Mucosa of gallbladder (tissue), 1 donor: Measurements from ENCODE around the gene CYP2B6. TPM values are rescaled to one million over a fixed set of nuclear protein-coding genes. Genes with fewer than 3 reads are reported as not detected.
A peak's percentile ranks its signal among the peaks of the same experiment; 100 is the strongest.
"Not testable (repeated sequence)": the region's sequence is repeated elsewhere in the genome, so short reads cannot be mapped to it uniquely, and the experiment has no call there.

ENCODE experiments used
- DNase-seq: peaks from one replicate; pipeline ENCODE4 v3.0.0-alpha.2; 2020; ENCODE audit warnings: low spot score
- total RNA-seq: library from RNA; stranded (reverse); gene quantifications from one replicate; pipeline ENCODE4 v1.2.1, GENCODE V29; 2021
- donor health status: DM: no; HTN: no; CAD: no.

CYP2B6 gene
- total RNA-seq: 16.4 TPM

GRCh38 chr19:40990972-40991381 lies at the start of gene CYP2B6:
Gene CYP2B6 (plus strand): TSS chr19:40991282. CDS start chr19:40991306, 24 bp downstream.
- peak; percentile 47 for DNase-seq

- DNase-seq: no peak
Measured at GRCh38 chr19:40941481-40942219, 49.4 kb upstream of the CYP2B6 start.

- no peak for DNase-seq
Measured at GRCh38 chr19:40945645-40946044, 45.4 kb upstream of the CYP2B6 start.

GRCh38 chr19:40947114-40947513 lies 44.0 kb upstream of the CYP2B6 start:
- DNase-seq: no peak

DNA sequence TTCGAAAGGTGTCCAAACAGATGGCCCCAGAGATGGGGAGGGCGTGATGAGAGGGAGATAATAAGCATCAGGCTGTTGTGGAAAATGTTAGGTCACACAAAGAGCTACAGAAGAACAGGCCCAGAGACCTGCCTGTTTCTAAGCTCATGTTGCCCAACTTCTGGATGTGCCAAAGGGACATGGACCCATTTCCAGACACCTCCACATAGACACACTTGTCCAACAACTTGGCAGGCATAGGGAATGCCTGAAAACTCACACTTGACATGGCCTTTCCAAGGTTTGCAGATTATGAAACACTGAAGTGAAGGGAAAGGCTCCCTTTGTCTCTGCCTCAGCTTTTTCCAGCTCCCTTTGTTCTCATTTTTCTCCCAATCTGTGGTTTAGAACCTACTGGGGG lies 43.5 kb upstream of the CYP2B6 start:
- DNase-seq: no peak

DNA sequence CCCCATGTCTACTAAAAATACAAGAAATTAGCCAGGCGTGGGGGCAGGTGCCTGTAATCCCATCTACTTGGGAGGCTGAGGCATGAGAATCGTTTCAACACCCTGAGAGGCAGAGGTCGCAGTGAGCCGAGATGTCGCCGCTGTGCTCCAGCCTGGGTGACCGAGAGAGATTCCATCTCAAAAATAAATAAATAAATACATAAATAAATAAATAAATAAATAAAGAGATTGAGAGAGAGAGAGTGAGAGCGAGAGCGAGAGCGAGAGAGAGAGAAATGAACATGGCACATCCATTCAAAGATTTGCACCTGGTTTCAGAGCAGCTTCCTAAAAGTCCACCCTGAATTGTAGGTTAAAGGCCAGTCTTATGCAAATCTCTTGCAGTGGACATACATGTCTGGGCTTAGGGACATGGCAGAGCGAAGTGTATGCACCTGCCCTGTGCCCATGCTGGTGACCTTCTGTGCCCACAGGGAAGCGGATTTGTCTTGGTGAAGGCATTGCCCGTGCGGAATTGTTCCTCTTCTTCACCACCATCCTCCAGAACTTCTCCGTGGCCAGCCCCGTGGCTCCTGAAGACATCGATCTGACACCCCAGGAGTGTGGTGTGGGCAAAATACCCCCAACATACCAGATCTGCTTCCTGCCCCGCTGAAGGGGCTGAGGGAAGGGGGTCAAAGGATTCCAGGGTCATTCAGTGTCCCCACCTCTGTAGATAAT lies 42.3 kb upstream of the CYP2B6 start:
- no peak for DNase-seq

DNA sequence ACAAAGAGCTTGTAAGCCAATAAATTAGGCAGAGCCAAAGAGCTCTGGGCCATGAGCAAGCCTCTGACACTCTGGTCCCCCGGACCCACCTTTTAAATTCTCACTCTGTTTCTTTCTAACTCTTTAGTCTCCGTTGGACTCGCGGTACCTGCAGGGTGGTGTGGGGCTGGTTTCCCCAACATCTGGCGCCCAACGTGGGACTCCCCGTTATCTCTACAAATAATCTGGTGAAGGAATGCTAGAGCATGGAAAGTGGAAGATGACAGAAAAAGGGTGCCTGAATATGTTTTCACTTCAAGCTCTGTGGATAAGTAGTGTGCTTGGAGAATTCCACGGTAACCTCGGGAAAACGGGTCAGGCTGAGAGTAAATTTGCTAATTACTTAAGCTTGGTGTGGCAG lies 36.5 kb upstream of the CYP2B6 start:
- DNase-seq: no peak

DNA sequence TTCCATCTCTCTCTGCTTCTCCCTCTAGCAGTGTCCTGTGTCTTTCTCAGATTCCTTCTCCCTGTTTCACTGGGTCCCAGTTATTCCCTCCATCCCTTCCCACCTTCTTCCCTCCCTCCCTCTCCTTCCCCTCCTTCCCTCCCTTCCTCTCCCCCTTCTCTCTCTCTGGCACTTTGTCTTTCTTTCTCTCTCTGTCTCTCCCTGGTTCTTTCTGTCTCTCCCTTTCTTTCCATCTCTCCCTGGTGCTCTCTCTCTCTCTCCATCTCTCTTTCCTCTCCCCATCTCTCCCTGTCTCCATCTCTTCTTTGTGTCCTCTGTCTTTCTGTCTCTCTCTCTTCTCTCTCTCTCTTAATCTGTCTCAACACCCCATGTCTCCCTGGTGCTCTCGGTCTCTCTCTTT lies 31.7 kb upstream of the CYP2B6 start:
- DNase-seq: no peak

DNA sequence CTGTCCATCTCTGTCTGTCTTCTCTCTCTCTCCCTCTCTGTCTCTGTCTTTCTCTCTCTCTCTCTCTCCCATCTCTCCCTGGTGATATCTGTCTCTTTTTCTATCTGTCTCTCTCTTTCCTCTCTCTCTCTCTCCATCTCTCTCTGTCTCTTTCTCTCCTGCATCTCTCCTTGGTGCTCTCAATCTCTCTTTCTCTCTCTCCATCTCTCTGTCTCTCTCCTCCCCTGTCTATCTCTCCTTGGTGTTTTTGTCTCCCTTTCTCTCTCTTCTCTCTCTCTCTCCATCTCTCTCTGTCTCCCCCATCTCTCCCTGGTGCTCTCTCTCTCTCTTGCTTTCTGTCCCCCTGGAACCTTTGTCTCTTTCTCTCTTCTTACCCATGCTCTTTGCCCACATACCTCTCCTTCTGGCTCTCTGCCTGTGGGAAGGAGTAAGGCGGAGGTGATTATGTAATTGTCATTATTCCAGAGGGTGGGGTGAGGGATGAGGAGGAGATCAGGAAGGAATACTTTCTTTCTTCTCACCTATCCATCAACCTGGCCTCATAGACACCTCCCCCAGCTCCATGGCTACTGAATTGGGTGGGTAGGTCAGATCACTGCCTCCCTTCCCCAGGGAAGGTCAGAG lies 30.9 kb upstream of the CYP2B6 start:
- DNase-seq: peak; percentile 26

DNA sequence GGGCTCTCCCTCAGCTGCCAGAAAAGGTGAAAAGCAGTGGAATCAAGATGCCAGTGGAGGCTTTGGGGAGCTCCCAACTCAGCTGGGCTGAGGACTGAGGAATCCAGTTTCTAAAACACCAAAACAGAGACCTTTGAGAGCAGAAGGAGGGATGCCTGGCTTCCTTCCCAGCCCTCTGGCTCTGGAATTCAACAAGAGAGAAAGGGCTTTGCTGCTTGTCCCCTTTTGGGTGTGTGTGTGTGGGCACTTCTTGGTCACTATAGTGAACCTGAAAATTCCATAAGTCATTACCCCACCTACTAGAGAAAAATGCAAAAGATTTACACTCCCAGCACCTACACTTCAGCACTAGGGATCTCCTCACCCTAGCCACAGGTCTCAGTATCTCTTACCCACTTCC lies 30.3 kb upstream of the CYP2B6 start:
- DNase-seq: no peak

DNA sequence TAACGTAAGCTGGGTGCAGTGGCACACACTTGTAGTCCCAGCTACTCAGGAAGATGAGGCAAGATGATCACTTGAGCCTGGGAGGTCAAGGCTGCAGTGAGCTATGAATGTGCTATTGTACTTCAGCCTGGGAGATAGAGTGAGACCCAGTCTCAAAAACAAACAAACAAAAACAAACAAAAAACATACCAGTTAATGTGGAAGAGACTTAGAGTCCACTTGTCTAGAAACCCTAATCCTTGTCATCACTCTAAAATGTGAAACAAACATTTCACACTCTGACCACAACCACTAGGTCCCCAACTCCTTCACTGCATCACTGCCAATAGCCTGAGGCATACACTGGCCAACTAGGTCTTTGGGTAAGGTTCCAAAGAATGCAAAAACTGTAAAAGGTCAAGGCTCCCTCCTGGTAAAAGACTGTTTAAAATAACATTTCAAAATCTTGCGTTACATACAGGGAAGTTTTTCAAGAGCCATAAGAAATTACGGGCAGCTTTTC lies 28.6 kb upstream of the CYP2B6 start:
- no peak for DNase-seq

DNA sequence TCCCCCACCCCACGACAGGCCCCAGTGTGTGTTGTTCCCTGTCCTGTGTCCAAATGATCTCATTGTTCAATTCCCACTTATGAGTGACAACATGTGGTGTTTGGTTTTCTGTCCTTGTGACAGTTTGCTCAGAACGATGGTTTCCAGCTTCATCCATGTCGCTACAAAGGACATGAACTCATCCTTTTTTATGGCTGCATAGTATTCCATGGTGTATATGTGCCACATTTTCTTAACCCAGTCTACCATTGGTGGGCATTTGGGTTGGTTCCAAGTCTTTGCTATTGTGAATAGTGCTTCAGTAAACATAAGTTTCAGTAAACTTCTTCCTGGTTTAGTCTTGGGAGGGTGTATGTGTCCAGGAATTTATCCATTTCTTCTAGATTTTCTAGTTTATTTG lies 26.7 kb upstream of the CYP2B6 start:
- DNase-seq: not testable (repeated sequence)

DNA sequence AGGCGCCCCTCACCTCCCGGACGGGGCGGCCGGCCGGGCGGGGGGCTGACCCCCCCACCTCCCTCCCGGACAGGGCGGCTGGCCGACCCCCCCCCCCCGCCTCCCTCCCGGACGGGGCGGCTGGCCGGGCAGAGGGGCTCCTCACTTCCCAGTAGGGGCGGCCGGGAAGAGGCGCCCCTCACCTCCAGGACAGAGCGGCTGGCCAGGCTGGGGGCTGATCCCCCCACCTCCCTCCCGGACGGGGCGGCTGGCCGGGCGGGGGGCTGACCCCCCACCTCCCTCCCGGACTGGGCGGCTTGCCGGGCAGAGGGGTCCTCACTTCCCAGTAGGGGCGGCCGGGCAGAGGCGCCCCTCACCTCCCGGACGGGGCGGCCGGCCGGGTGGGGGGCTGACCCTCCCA lies 25.7 kb upstream of the CYP2B6 start:
- not testable (repeated sequence) for DNase-seq

GRCh38 chr19:40966591-40966990 lies 24.5 kb upstream of the CYP2B6 start:
- not testable (repeated sequence) for DNase-seq

DNA sequence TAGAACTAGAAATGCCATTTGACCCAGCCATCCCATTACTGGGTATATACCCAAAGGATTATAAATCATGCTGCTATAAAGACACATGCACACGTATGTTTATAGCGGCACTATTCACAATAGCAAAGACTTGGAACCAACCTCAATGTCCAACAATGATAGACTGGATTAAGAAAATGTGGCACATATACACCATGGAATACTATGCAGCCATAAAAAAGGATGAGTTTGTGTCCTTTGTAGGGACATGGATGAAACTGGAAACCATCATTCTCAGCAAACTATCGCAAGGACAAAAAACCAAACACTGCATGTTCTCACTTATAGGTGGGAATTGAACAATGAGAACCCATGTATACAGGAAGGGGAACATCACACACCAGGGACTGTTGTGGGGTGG lies 23.0 kb upstream of the CYP2B6 start:
- not testable (repeated sequence) for DNase-seq

DNA sequence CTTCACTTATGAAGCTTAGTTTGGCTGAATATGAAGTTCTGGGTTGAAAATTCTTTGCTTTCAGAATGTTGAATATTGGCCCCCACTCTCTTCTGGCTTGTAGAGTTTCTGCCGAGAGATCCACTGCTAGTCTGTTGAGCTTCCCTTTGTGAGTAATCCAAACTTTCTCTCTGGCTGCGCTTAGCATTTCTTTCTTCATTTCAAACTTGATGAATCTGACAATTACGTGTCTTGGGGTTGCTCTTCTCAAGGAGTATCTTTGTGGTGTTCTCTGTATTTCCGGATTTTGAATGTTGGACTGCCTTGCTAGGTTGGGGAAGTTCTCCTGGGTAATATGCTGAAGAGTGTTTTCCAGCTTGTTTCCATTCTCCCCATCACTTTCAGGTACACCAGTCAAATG lies 21.4 kb upstream of the CYP2B6 start:
- DNase-seq: not testable (repeated sequence)

DNA sequence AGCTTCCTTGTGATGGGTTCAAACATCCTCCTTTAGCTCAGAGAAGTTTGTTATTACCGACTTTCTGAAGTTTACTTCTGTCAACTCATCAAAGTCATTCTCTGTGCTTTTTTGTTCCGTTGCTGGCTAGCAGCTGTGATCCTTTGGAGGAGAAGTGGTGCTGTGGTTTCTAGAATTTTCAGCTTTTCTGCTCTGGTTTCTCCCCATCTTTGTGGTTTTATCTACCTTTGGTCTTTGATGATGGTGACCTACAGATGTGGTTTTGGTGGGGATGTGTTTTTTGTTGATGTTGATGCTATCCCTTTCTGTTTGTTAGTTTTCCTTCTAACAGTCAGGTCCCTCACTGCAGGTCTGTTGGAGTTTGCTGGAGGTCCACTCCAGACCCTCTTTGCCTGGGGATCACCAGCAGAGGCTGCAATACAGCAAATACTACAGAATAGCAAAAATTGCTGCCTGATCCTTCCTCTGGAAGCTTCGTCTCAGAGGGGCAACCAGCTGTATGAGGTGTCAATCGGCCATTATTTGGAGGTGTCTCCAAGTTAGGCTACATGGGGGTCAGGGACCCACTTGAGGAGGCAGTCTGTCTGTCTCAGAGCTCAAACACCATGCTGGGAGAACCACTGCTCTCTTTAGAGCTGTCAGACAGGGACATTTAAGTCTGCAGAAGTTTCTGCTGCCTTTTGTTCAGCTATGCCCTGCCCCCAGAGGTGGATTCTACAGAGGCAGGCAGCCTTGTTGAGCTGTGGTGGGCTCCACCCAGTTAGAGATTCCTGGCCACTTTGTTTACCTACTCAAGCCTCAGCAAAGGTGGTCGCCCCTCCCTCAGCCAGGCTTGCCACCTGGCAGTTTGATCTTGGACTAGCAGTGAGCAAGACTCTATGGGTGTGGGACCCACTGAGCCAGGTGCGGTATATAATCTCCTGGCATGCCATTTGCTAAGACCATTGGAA lies 20.4 kb upstream of the CYP2B6 start:
- DNase-seq: not testable (repeated sequence)

DNA sequence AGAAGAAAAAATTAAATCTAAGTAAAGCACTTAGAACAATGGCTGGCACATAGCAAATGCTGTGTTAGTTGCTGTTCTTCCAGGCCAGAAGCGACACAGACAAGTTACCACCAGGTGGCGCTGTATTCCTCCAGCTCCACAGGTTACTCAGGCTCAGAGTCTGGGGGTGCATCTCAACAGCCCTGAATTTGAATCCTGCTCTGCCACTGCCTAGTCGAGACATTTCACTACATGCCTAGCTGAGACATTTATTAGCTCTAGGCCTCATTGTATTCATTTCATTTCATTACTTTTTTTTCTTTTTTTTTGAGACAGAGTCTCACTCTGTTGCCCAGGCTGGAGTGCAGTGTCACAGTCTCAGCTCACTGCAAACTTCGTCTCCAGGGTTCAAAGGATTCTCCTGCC lies 16.4 kb upstream of the CYP2B6 start:
- peak; percentile 83 for DNase-seq

GRCh38 chr19:40976134-40976533 lies 14.9 kb upstream of the CYP2B6 start:
- no peak for DNase-seq

DNA sequence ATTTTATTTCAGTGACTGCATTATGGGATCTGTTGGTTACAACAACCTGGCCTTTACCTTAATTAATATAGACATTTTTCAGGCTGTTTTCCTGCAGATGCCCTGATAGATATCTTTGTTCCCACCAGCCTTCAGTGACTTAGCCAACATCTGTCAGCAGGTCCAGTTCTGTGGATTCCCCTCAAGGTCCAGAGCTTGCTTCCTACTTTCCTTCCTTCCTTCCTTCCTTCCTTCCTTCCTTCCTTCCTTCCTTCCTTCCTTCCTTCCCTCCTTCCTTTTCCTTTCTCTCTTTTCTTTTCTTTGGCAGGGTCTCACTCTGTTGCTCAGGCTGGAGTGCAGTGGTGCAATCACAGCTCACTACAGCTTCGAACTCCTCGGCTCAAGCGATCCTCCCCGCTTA lies 14.4 kb upstream of the CYP2B6 start:
- DNase-seq: no peak

DNA sequence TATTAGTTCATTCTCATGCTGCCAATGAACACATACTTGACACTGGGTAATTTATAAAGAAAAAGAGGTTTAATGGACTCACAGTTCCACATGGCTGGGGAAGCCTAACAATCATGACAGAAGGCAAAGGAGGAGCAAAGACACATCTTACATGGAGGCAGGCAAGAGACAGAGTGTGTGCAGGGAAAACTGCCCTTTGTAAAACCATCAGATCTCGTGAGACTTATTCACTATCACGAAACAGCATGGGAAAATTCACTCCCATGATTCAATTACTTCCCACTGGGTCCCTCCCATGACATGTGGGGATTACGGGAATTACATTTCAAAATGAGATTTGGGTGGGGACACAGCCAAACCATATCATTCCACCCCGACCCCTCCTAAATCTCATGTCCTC lies 11.3 kb upstream of the CYP2B6 start:
- not testable (repeated sequence) for DNase-seq
